ENCODE measurements around the gene NARS2.
A peak's percentile ranks its signal among the peaks of the same experiment; 100 is the strongest.

Gene NARS2

GRCh38 chr11:78398715-78399114 is 175.9 kb downstream of the NARS2 start:
- peaks cover 0 to 18% (median 14%) of the 10 kb centered on the region in 4 experiments for H3K4me1 ChIP-seq (ENCODE audit: control extremely low read depth in 1 of 4, control insufficient read depth in 4 of 4, insufficient read depth in 4 of 4, low read length in 3 of 4)
- POLR2A ChIA-PET, result no interaction called here
- CTCF ChIA-PET, result interaction anchor here (0.6 to 1.8 kb wide), 5 partner anchors 14 to 166 kb away, joined by 3 to 8 read pairs (median 5); no protein-coding TSS in a partner anchor
- peaks cover 0 to 5% (median 3%) of the 10 kb centered on the region in 5 experiments for H3K9me3 ChIP-seq (ENCODE audit: control extremely low read depth in 1 of 5, control insufficient read depth in 4 of 5, insufficient read depth in 2 of 5, low read depth in 1 of 5, low read length in 4 of 5)
- no peak for DNase-seq
- H3K27me3 ChIP-seq (replicated peaks in 2 of 5; ENCODE audit: control insufficient read depth in 4 of 5, insufficient read depth in 5 of 5, low read length in 4 of 5), result no peaks in the 10 kb centered on the region
- no peak overlapping the region for H3K4me3 ChIP-seq (ENCODE audit: control insufficient read depth in 1 of 7, extremely low read depth in 1 of 7, insufficient read depth in 4 of 7, low read depth in 2 of 7, low read length in 6 of 7)
- H3K36me3 ChIP-seq (ENCODE audit: control insufficient read depth in 4 of 4, insufficient read depth in 4 of 4, low read length in 3 of 4), result peaks cover 0 to 3% (median under 1%) of the 10 kb centered on the region in 4 experiments
- no CpG with 5 or more reads among the region's 1 CpG for WGBS (ENCODE audit: insufficient coverage)
- H3K27ac ChIP-seq (ENCODE audit: insufficient read depth in 1 of 2, low read depth in 1 of 2, low read length in 2 of 2, poor library complexity in 1 of 2, severe bottlenecking in 2 of 2), result no peak overlapping the region

GRCh38 chr11:78397398-78397797 is 177.3 kb downstream of the NARS2 start:
- Histone ChIP-seq H3K27ac (ENCODE audit: insufficient read depth in 1 of 2, low read depth in 1 of 2, low read length in 2 of 2, poor library complexity in 1 of 2, severe bottlenecking in 2 of 2) (no peak overlapping the region), H3K27me3 (replicated peaks in 2 of 5; ENCODE audit: control insufficient read depth in 4 of 5, insufficient read depth in 5 of 5, low read length in 4 of 5) (no peaks in the 10 kb centered on the region), H3K36me3 (ENCODE audit: control insufficient read depth in 4 of 4, insufficient read depth in 4 of 4, low read length in 3 of 4) (peaks cover 0 to 2% (median 0%) of the 10 kb centered on the region in 4 experiments), H3K9me3 (ENCODE audit: control extremely low read depth in 1 of 5, control insufficient read depth in 4 of 5, insufficient read depth in 2 of 5, low read depth in 1 of 5, low read length in 4 of 5) (no peaks in the 10 kb centered on the region), H3K4me3 (ENCODE audit: control insufficient read depth in 1 of 7, extremely low read depth in 1 of 7, insufficient read depth in 4 of 7, low read depth in 2 of 7, low read length in 6 of 7) (peak overlapping the region in 2 of 7 experiments; percentile 2 to 5), H3K4me1 (ENCODE audit: control extremely low read depth in 1 of 4, control insufficient read depth in 4 of 4, insufficient read depth in 4 of 4, low read length in 3 of 4) (peaks cover 6 to 28% (median 24%) of the 10 kb centered on the region in 4 experiments)
- peak; percentile 71 to 96 (median 94) for DNase-seq
- POLR2A ChIA-PET, result interaction anchor here (0.5 to 1.3 kb wide), 2 partner anchors 20 to 74 kb away, joined by 5 to 9 read pairs; partner anchors contain the start of gene GAB2
- WGBS (ENCODE audit: insufficient coverage), result 34% methylated on average over 2 of the region's 3 CpGs
- CTCF ChIA-PET, result interaction anchor here (1.3 to 1.5 kb wide), 3 partner anchors 9 to 169 kb away, joined by 3 to 7 read pairs (median 4); no protein-coding TSS in a partner anchor

- peaks cover 0 to 2% (median 0%) of the 10 kb centered on the region in 4 experiments for H3K36me3 ChIP-seq (ENCODE audit: control insufficient read depth in 4 of 4, insufficient read depth in 4 of 4, low read length in 3 of 4)
- H3K4me3 ChIP-seq (ENCODE audit: control insufficient read depth in 1 of 7, extremely low read depth in 1 of 7, insufficient read depth in 4 of 7, low read depth in 2 of 7, low read length in 6 of 7), result no peak overlapping the region
- CTCF ChIA-PET, result interaction anchor here (1.3 kb wide), 1 partner anchor 20 kb away, joined by 3 read pairs; no protein-coding TSS in a partner anchor
- peaks cover 6 to 30% (median 24%) of the 10 kb centered on the region in 4 experiments for H3K4me1 ChIP-seq (ENCODE audit: control extremely low read depth in 1 of 4, control insufficient read depth in 4 of 4, insufficient read depth in 4 of 4, low read length in 3 of 4)
- H3K27me3 ChIP-seq (replicated peaks in 2 of 5; ENCODE audit: control insufficient read depth in 4 of 5, insufficient read depth in 5 of 5, low read length in 4 of 5), result no peaks in the 10 kb centered on the region
- H3K27ac ChIP-seq (ENCODE audit: insufficient read depth in 1 of 2, low read depth in 1 of 2, low read length in 2 of 2, poor library complexity in 1 of 2, severe bottlenecking in 2 of 2), result no peak overlapping the region
- POLR2A ChIA-PET, result no interaction called here
- no peaks in the 10 kb centered on the region for H3K9me3 ChIP-seq (ENCODE audit: control extremely low read depth in 1 of 5, control insufficient read depth in 4 of 5, insufficient read depth in 2 of 5, low read depth in 1 of 5, low read length in 4 of 5)
- no peak for DNase-seq
- WGBS (ENCODE audit: insufficient coverage), result no CpG with 5 or more reads among the region's 1 CpG
Observed at GRCh38 chr11:78395597-78395996, 179.1 kb downstream of the NARS2 start.

DNA sequence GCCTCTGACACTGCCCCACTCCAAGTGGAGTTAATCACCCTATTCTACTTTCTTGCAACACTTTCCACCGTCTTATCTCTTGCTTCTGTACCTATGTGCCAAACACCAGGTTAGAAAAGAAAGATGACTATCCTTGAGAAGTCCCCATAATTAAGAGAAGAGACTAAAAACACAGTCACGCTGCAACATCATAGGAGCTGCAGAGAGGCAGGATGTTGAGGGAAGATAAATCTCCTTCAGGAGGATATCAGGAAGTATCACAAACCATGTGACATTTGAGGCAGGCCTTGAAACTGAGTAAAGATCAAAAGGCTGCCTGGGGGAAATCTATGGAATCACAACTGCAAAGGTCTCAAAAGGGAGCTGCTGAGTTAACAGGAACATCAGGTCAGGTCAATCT is 181.8 kb downstream of the NARS2 start:
- DNase-seq, result peak in 1 of 3 donors; percentile 21
- whole genome bisulfite sequencing (ENCODE audit: insufficient coverage), result 0% methylated on average over 1 of the region's 2 CpGs
- H3K27ac ChIP-seq (ENCODE audit: insufficient read depth in 1 of 2, low read depth in 1 of 2, low read length in 2 of 2, poor library complexity in 1 of 2, severe bottlenecking in 2 of 2), result no peak overlapping the region
- no peaks in the 10 kb centered on the region for H3K9me3 ChIP-seq (ENCODE audit: control extremely low read depth in 1 of 5, control insufficient read depth in 4 of 5, insufficient read depth in 2 of 5, low read depth in 1 of 5, low read length in 4 of 5)
- peaks cover 6 to 22% (median 18%) of the 10 kb centered on the region in 4 experiments for H3K4me1 ChIP-seq (ENCODE audit: control extremely low read depth in 1 of 4, control insufficient read depth in 4 of 4, insufficient read depth in 4 of 4, low read length in 3 of 4)
- CTCF ChIA-PET, result interaction anchor here (1.0 to 1.6 kb wide), 4 partner anchors 14 to 94 kb away, joined by 3 to 5 read pairs (median 4); no protein-coding TSS in a partner anchor
- POLR2A ChIA-PET, result interaction anchor here (1.0 kb wide), 1 partner anchor 28 kb away, joined by 3 read pairs; no protein-coding TSS in a partner anchor
- H3K36me3 ChIP-seq (ENCODE audit: control insufficient read depth in 4 of 4, insufficient read depth in 4 of 4, low read length in 3 of 4), result peaks cover 0 to 2% (median 0%) of the 10 kb centered on the region in 4 experiments
- no peaks in the 10 kb centered on the region for H3K27me3 ChIP-seq (replicated peaks in 2 of 5; ENCODE audit: control insufficient read depth in 4 of 5, insufficient read depth in 5 of 5, low read length in 4 of 5)
- H3K4me3 ChIP-seq (ENCODE audit: control insufficient read depth in 1 of 7, extremely low read depth in 1 of 7, insufficient read depth in 4 of 7, low read depth in 2 of 7, low read length in 6 of 7), result no peak overlapping the region

DNA sequence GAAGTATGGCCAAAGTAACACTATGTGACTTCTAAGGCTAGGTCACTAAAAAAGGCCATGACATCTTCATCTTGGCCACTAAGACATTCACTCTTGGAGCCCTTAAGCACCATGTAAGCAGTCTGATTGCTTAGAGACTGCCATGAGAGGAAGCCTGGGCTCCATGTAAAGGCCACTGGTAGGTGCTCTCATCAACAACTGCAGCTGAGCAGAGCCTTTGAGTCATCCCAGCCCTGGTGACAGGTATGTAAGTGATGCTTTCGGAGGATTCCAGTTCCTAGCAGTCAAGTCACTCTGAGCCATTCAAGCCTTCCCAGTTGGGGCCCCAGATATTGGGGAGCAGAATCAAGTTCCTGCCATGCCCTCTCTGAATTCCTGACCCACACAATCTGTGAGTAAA is 183.2 kb downstream of the NARS2 start:
- POLR2A ChIA-PET, result no interaction called here
- H3K4me3 ChIP-seq (ENCODE audit: control insufficient read depth in 1 of 7, extremely low read depth in 1 of 7, insufficient read depth in 4 of 7, low read depth in 2 of 7, low read length in 6 of 7), result no peak overlapping the region

GRCh38 chr11:78390809-78391208 is 183.9 kb downstream of the NARS2 start:
- Histone ChIP-seq H3K36me3 (ENCODE audit: control insufficient read depth in 4 of 4, insufficient read depth in 4 of 4, low read length in 3 of 4) (peaks cover 2 to 5% (median 4%) of the 10 kb centered on the region in 4 experiments), H3K9me3 (ENCODE audit: control extremely low read depth in 1 of 5, control insufficient read depth in 4 of 5, insufficient read depth in 2 of 5, low read depth in 1 of 5, low read length in 4 of 5) (peaks cover 0 to 5% (median 0%) of the 10 kb centered on the region in 5 experiments), H3K4me1 (ENCODE audit: control extremely low read depth in 1 of 4, control insufficient read depth in 4 of 4, insufficient read depth in 4 of 4, low read length in 3 of 4) (peaks cover 6 to 13% (median 11%) of the 10 kb centered on the region in 4 experiments), H3K4me3 (ENCODE audit: control insufficient read depth in 1 of 7, extremely low read depth in 1 of 7, insufficient read depth in 4 of 7, low read depth in 2 of 7, low read length in 6 of 7) (no peak overlapping the region), H3K27ac (ENCODE audit: insufficient read depth in 1 of 2, low read depth in 1 of 2, low read length in 2 of 2, poor library complexity in 1 of 2, severe bottlenecking in 2 of 2) (no peak overlapping the region), H3K27me3 (replicated peaks in 2 of 5; ENCODE audit: control insufficient read depth in 4 of 5, insufficient read depth in 5 of 5, low read length in 4 of 5) (no peaks in the 10 kb centered on the region)
- DNase-seq, result no peak
- WGBS (ENCODE audit: insufficient coverage), result 83% methylated on average over 2 of the region's 5 CpGs
- POLR2A ChIA-PET, result no interaction called here
- CTCF ChIA-PET, result interaction anchor here (1.3 kb wide), 1 partner anchor 12 kb away, joined by 3 read pairs; no protein-coding TSS in a partner anchor

More for the DNA sequence above, 183.2 kb downstream of the NARS2 start:
- no peak for DNase-seq
- H3K4me1 ChIP-seq (ENCODE audit: control extremely low read depth in 1 of 4, control insufficient read depth in 4 of 4, insufficient read depth in 4 of 4, low read length in 3 of 4), result peaks cover 6 to 13% (median 11%) of the 10 kb centered on the region in 4 experiments
- H3K27ac ChIP-seq (ENCODE audit: insufficient read depth in 1 of 2, low read depth in 1 of 2, low read length in 2 of 2, poor library complexity in 1 of 2, severe bottlenecking in 2 of 2), result no peak overlapping the region
- 100% methylated on average over 1 of the region's 1 CpG for WGBS (ENCODE audit: insufficient coverage)
- CTCF ChIA-PET, result no interaction called here
- no peaks in the 10 kb centered on the region for H3K27me3 ChIP-seq (replicated peaks in 2 of 5; ENCODE audit: control insufficient read depth in 4 of 5, insufficient read depth in 5 of 5, low read length in 4 of 5)
- H3K9me3 ChIP-seq (ENCODE audit: control extremely low read depth in 1 of 5, control insufficient read depth in 4 of 5, insufficient read depth in 2 of 5, low read depth in 1 of 5, low read length in 4 of 5), result peaks cover 0 to under 1% (median 0%) of the 10 kb centered on the region in 5 experiments
- peaks cover 0 to 5% (median 2%) of the 10 kb centered on the region in 4 experiments for H3K36me3 ChIP-seq (ENCODE audit: control insufficient read depth in 4 of 4, insufficient read depth in 4 of 4, low read length in 3 of 4)

Data from common myeloid progenitor, CD34-positive (primary cell).